ENCODE data around the gene PLXNB1.

The PLXNB1 gene

DNA sequence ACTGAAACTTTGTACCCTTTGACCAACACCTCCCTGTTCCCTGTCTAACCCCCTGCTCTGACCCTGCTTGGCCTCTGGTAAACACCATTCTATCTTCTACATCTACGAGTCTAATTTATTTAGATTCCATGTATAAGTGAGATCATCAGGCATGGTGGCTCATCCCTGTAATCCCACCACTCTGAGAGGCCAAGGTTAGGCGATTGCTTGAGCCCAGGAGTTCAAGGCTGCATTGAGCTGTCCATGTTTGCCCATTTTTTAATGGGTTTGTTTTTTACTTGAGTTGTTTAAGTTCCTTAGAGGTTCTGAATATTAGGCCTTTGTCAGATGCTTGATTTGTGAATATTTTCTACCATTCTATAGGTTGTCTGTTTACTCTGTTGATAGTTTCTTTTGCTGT lies 40.9 kb downstream of the PLXNB1 start:
- TF ChIP-seq, protein P1, sequence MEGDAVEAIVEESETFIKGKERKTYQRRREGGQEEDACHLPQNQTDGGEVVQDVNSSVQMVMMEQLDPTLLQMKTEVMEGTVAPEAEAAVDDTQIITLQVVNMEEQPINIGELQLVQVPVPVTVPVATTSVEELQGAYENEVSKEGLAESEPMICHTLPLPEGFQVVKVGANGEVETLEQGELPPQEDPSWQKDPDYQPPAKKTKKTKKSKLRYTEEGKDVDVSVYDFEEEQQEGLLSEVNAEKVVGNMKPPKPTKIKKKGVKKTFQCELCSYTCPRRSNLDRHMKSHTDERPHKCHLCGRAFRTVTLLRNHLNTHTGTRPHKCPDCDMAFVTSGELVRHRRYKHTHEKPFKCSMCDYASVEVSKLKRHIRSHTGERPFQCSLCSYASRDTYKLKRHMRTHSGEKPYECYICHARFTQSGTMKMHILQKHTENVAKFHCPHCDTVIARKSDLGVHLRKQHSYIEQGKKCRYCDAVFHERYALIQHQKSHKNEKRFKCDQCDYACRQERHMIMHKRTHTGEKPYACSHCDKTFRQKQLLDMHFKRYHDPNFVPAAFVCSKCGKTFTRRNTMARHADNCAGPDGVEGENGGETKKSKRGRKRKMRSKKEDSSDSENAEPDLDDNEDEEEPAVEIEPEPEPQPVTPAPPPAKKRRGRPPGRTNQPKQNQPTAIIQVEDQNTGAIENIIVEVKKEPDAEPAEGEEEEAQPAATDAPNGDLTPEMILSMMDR (IDR thresholded peaks at IDR 0.05; ENCODE audit: borderline replicate concordance, insufficient read depth, low read depth, low read length), result no peak
- no peak overlapping the region for H3K4me3 ChIP-seq (ENCODE audit: low read depth, low read length)

DNA sequence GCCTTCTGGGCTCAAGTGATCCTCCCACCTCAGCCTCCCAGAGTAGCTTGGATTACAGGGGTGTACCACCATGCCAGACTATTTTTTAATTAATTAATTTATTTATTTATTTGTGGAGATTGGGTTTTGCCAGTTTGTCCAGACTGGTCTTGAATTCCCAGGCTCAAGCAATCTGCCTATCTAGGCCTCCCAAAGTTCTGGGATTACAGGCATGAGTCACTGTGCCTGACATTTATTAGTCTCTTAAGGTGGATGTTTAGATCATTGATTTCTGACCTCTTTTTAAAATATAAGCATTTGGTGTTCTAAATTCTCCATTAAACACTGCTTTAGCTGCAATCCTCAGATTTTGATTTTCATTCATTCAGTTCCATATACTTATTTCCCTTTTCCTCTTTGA lies 42.3 kb downstream of the PLXNB1 start:
- TF ChIP-seq, protein P1 (IDR thresholded peaks at IDR 0.05; ENCODE audit: borderline replicate concordance, insufficient read depth, low read depth, low read length), result no peak
- no peak overlapping the region for H3K4me3 ChIP-seq (ENCODE audit: low read depth, low read length)

DNA sequence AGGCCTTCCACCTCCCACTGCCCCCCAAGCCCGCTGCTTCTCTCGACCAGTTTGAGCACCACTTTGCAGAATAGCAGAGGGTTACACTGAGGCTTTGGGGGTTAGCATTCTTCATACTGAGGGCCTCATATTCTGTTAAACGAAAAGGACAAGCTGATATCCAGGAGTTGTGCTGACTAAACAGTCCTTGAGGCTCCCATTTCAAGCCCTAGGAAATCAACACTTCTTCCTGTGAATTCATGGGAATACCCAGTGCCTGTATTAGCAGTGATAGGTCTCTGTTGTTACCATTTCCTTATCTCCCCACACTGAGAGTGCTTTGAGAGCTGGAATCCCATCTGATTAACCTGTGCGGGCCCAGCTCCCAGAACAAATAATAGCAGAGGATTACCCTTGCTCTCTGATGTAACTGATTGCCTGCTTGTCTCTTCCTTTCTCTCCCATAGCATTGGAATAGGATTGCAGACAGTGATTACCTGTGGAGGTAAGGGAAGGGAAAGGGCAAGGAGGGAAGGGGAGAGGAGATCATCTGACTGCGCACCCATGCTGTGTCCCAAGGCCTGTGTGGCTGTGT lies 56.9 kb downstream of the PLXNB1 start:
- TF ChIP-seq, protein P1 (IDR thresholded peaks at IDR 0.05; ENCODE audit: borderline replicate concordance, insufficient read depth, low read depth, low read length), result no peak
- no peak overlapping the region for H3K4me3 ChIP-seq (ENCODE audit: low read depth, low read length)

DNA sequence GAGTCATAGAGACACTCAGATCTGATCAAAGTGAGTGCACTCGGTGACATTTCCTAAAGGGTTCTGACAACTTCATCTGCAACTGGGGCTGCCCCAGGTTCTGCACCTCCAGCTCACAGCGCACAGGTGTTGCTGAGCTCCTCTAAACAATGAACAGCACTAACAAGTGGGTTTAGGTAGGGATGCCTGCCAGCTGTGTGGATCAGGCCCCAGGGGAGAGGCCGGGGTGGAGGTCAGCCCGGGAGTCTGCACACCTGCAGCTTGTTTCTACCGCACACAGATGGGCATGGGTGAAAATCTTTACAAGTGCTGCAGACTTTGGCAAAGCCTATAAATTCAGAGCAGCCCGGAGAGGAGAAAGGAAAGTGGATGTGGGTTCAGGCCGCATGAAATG lies 57.5 kb downstream of the PLXNB1 start:
- TF ChIP-seq, protein P1 (IDR thresholded peaks at IDR 0.05; ENCODE audit: borderline replicate concordance, insufficient read depth, low read depth, low read length), result no peak
- H3K4me3 ChIP-seq (ENCODE audit: low read depth, low read length), result no peak overlapping the region

DNA sequence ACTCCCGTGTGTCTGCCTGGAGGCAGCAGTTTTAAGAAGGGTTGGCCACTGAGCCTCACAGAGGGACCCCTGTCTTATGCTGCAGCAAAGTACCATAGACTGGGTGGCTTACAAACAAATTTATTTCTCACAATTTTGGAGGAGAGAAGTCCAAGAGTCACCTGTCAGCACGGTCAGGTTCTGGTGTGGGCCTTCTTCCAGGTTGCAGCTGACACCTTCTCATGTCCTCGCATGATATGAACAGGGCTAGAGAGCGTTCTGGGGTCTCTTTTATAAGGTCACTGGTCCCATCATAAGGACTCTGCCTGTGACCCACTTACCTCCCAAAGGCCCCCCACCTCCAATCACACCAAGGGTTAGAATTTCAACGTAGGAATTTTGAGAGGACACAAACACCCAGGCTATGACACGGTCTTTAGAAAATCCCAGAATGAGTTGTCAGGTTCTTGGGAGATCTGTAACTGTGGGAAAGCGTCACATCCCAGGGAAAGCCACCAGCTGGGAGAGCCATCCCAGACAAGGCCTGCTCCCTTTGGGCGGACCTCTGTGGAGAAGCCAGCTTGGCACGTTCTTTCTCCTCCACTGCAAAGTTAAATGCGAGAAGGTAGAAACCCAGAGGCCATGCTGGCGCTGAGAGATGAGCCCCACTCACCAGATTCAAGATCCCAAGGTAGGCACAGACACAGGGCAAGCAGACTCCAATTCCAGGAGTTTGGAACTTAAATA lies 58.1 kb downstream of the PLXNB1 start, which contains the start of gene FBXW12:
FBXW12 (plus strand) TSS at position 569 of the 726 bp plus-strand sequence. CDS start 549 bp downstream, outside the sequence.
- H3K4me3 ChIP-seq (ENCODE audit: low read depth, low read length), result no peak within 1 kb of the TSS

GRCh38 chr3:48370333-48370713 lies 59.6 kb downstream of the PLXNB1 start:
- H3K4me3 ChIP-seq (ENCODE audit: low read depth, low read length), result no peak overlapping the region
- TF ChIP-seq, protein P1 (IDR thresholded peaks at IDR 0.05; ENCODE audit: borderline replicate concordance, insufficient read depth, low read depth, low read length), result no peak

More for the DNA sequence above, 58.1 kb downstream of the PLXNB1 start, which contains the start of gene FBXW12:
- TF ChIP-seq, protein P1 (IDR thresholded peaks at IDR 0.05; ENCODE audit: borderline replicate concordance, insufficient read depth, low read depth, low read length), result no peak
